SU-DHL-6 (cell line): Measurements from ENCODE around the gene RAP1GAP.

Experiments
- EZH2phosphoT487 ChIP-seq: fragments of 200-600 bp; sonication (generic), shearing (Covaris generic); conservative IDR thresholded peaks from 2 replicates; pipeline ENCODE4 v1.6.1; 2018; ENCODE audit warnings: mild to moderate bottlenecking, antibody characterized with exemption, low read length, moderate library complexity, mixed read lengths
- TF ChIP-seq, protein P1 (sequence below): fragments of 200-600 bp; sonication (generic); IDR thresholded peaks from one replicate; pipeline ENCODE4 v1.5.1; 2017; ENCODE audit warnings: antibody characterized with exemption, mild to moderate bottlenecking, low read length, moderate library complexity; ENCODE audit not compliant: insufficient read depth, poor library complexity, severe bottlenecking

DNA sequence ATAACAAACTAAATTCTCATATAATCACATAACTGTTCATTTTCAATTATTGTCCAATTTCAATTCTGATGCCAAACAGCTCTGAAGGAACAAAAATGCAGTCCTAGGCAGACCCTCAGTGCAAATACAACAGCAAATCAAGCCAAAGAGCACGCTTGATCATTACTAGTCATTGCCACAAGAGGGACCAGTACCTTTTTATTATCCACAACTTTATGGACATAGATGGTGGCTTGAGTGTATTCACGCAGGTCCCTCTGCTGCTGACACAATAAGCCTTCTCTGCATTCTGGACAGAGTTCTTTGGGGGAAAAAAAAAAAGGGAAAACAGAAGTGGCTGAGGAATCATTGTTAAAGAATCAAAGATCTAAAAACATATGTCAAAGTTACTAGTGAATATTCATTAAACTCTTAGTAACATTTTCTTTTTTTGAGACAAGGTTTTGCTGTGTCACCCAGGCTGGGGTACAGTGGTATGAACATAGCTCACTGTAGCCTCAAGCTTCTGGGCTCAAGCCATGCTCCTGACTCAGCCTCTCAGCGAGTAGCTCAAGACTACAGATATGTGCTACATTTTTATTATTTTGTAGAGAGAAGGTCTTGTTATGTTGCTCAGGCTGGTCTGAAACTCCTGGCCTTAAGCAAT, 34.3 kb upstream of the RAP1GAP start:
- TF ChIP-seq, protein P1, sequence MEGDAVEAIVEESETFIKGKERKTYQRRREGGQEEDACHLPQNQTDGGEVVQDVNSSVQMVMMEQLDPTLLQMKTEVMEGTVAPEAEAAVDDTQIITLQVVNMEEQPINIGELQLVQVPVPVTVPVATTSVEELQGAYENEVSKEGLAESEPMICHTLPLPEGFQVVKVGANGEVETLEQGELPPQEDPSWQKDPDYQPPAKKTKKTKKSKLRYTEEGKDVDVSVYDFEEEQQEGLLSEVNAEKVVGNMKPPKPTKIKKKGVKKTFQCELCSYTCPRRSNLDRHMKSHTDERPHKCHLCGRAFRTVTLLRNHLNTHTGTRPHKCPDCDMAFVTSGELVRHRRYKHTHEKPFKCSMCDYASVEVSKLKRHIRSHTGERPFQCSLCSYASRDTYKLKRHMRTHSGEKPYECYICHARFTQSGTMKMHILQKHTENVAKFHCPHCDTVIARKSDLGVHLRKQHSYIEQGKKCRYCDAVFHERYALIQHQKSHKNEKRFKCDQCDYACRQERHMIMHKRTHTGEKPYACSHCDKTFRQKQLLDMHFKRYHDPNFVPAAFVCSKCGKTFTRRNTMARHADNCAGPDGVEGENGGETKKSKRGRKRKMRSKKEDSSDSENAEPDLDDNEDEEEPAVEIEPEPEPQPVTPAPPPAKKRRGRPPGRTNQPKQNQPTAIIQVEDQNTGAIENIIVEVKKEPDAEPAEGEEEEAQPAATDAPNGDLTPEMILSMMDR = peak; percentile 11
- TF ChIP-seq EZH2phosphoT487 = no peak
